ENCODE results near the gene ITGB1.

The ITGB1 gene

GRCh38 chr10:32882076-32882475 is 76.0 kb downstream of the ITGB1 start:
- DNase-seq = no peak

- DNase-seq = no peak
Observed at GRCh38 chr10:32878646-32879045, 79.4 kb downstream of the ITGB1 start.

- no peak for DNase-seq
Observed at GRCh38 chr10:32877915-32878314, 80.1 kb downstream of the ITGB1 start.

GRCh38 chr10:32865170-32865569 is 92.9 kb downstream of the ITGB1 start:
- DNase-seq = no peak

- DNase-seq = no peak
Observed at GRCh38 chr10:32854435-32854834, 103.6 kb downstream of the ITGB1 start.

GRCh38 chr10:32851301-32851700 is 106.7 kb downstream of the ITGB1 start:
- DNase-seq = no peak
